GM23248 (cell line): ENCODE measurements around the gene ADCY7. TPM values are rescaled to one million over a fixed set of nuclear protein-coding genes. Genes with fewer than 3 reads are reported as not detected.

Experiments
- DNase-seq: peaks from one replicate; pipeline ENCODE4 v3.0.0-alpha.2; 2015
- H2AFZ ChIP-seq: fragments of 200-600 bp; sonication (generic); 2 replicates; pipeline ENCODE4 v1.6.1; 2016; ENCODE audit warnings: antibody characterized with exemption
- H3F3A ChIP-seq: fragments of 200-600 bp; sonication (generic); 2 replicates; pipeline ENCODE4 v1.6.1; 2016; ENCODE audit warnings: mild to moderate bottlenecking, antibody characterized with exemption, mixed run types; ENCODE audit not compliant: insufficient read depth
- H3K27ac ChIP-seq: fragments of 200-600 bp; sonication (generic); 2 replicates; pipeline ENCODE4 v1.5.1; 2016; ENCODE audit warnings: mild to moderate bottlenecking
- H3K27me3 ChIP-seq: fragments of 200-600 bp; sonication (generic); replicated peaks from 2 replicates; pipeline ENCODE4 v1.6.1; 2016; ENCODE audit warnings: mild to moderate bottlenecking; ENCODE audit not compliant: insufficient read depth
- H3K36me3 ChIP-seq: fragments of 200-600 bp; sonication (generic); 2 replicates; pipeline ENCODE4 v1.6.1; 2016; ENCODE audit warnings: low read depth, mild to moderate bottlenecking
- H3K4me1 ChIP-seq: fragments of 200-600 bp; sonication (generic); 2 replicates; pipeline ENCODE4 v1.6.1; 2016; ENCODE audit warnings: mild to moderate bottlenecking; ENCODE audit not compliant: insufficient read depth
- H3K4me2 ChIP-seq: fragments of 200-600 bp; sonication (generic); one replicate; pipeline ENCODE4 v1.6.1; 2016; ENCODE audit warnings: mild to moderate bottlenecking; ENCODE audit not compliant: unreplicated experiment
- H3K4me3 ChIP-seq: fragments of 200-600 bp; sonication (generic); 2 replicates; pipeline ENCODE4 v1.5.1; 2016; ENCODE audit warnings: mild to moderate bottlenecking
- H3K79me2 ChIP-seq: fragments of 200-600 bp; sonication (generic); 2 replicates; pipeline ENCODE4 v1.6.1; 2016; ENCODE audit warnings: mild to moderate bottlenecking; ENCODE audit not compliant: insufficient read depth
- H3K9ac ChIP-seq: fragments of 200-600 bp; sonication (generic); 2 replicates; pipeline ENCODE4 v1.6.1; 2016; ENCODE audit warnings: mild to moderate bottlenecking
- H3K9me2 ChIP-seq: fragments of 200-600 bp; sonication (generic); 2 replicates; pipeline ENCODE4 v1.6.1; 2016; ENCODE audit warnings: mixed run types, mild to moderate bottlenecking, moderate library complexity; ENCODE audit not compliant: insufficient read depth
- H3K9me3 ChIP-seq: fragments of 200-600 bp; sonication (generic); one replicate; pipeline ENCODE4 v1.6.1; 2017; ENCODE audit warnings: low read depth
- H4K20me1 ChIP-seq: fragments of 200-600 bp; sonication (generic); 2 replicates; pipeline ENCODE4 v1.6.0; 2016; ENCODE audit not compliant: insufficient read depth
- EZH2 ChIP-seq: fragments of 200-600 bp; sonication (generic); IDR thresholded peaks from 2 replicates; pipeline ENCODE4 v1.6.1; 2018; ENCODE audit warnings: antibody characterized with exemption, mild to moderate bottlenecking; ENCODE audit not compliant: insufficient read depth, poor library complexity, severe bottlenecking
- EZH2phosphoT487 ChIP-seq: fragments of 200-600 bp; sonication (generic); IDR thresholded peaks from 2 replicates; pipeline ENCODE4 v1.6.1; 2018; ENCODE audit warnings: antibody characterized with exemption, moderate library complexity, mild to moderate bottlenecking, low read depth; ENCODE audit not compliant: insufficient read depth
- WGBS, 2 experiments: methylation state at CpG; one replicate each; pipeline ENCODE4 v1.1.6; 2015 to 2017; ENCODE audit warnings: low lambda C conversion rate in 2 of 2, low coverage in 1 of 2; ENCODE audit errors: missing lambda C conversion rate in 2 of 2; 5-methylcytosine and 5-hydroxymethylcytosine counted together
- in situ Hi-C: fragments of 300-500 bp; cut with MboI; formaldehyde crosslinking; loops from 2 replicates; pipeline ENCODE4 v1.15.0; 2020
- polyA plus RNA-seq: library from polyadenylated mRNA; unstranded; fragments of >200 nt; fragmentation: Nextera tagmentation; extraction: Ambion mirVana; gene quantifications from 2 replicates; pipeline ENCODE4 v1.2.1, GENCODE V29; 2016
- total RNA-seq: library from RNA; depleted of rRNA; stranded (reverse); fragments of >200 nt; shearing (Covaris generic); gene quantifications from 2 replicates; pipeline ENCODE4 v1.2.3, GENCODE V29; 2014

Gene ADCY7
- total and polyA plus RNA-seq, 2 experiments from 2014 or later, result 31.9 to 87.4 TPM

GRCh38 chr16:50275428-50276325 is 9.3 kb downstream of the ADCY7 start:
- Histone ChIP-seq H3K27ac (no peak overlapping the region), H3K79me2 (peaks cover 96% of the 10 kb centered on the region), H3K9ac (no peak overlapping the region), H2AFZ (no peak overlapping the region), H3F3A (0 out of 2 replicates have a peak, but pooled peaks cover 7% of the 10 kb centered on the region), H4K20me1 (no peaks in the 10 kb centered on the region), H3K4me3 (no peak overlapping the region), H3K4me2 (no peak overlapping the region), H3K4me1 (no peaks in the 10 kb centered on the region), H3K27me3 (no peaks in the 10 kb centered on the region), H3K9me3 (no peaks in the 10 kb centered on the region), H3K36me3 (no peaks in the 10 kb centered on the region), H3K9me2 (no peaks in the 10 kb centered on the region)
- in situ Hi-C loops, result no loop called here
- WGBS, 2 experiments, result 82 to 84% methylated on average over 12 of the region's 12 CpGs
- DNase-seq, result no peak
- TF ChIP-seq EZH2 (no peak), EZH2phosphoT487 (no peak)

DNA sequence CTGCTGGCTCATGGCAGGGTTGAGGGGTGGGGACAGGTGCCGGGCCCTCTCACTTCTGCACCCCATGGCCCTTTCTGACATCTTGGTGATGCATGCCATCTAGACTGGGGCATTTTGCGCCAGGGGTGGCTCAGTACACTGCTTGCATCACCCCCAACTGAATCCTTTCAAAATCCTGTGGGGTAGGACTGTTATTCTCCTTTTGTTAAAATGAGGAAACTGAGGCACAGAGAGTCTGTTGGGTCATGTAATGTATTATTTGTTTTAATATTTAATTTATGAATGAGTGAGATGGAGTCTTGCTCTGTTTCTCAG is 9.9 kb downstream of the ADCY7 start:
- 97 to 100% methylated on average over 2 of the region's 2 CpGs for WGBS, 2 experiments
- Histone ChIP-seq H4K20me1 (no peaks in the 10 kb centered on the region), H3K9me3 (no peaks in the 10 kb centered on the region), H3K4me1 (no peaks in the 10 kb centered on the region), H3K9me2 (no peaks in the 10 kb centered on the region), H2AFZ (no peak overlapping the region), H3K36me3 (no peaks in the 10 kb centered on the region), H3K79me2 (peaks cover 97% of the 10 kb centered on the region), H3K27me3 (no peaks in the 10 kb centered on the region), H3F3A (0 out of 2 replicates have a peak, but pooled peaks cover 7% of the 10 kb centered on the region), H3K4me2 (no peak overlapping the region), H3K4me3 (no peak overlapping the region), H3K9ac (no peak overlapping the region), H3K27ac (no peak overlapping the region)
- TF ChIP-seq EZH2, result no peak
- no peak for TF ChIP-seq EZH2phosphoT487
- DNase-seq, result no peak
- in situ Hi-C loops, result no loop called here

DNA sequence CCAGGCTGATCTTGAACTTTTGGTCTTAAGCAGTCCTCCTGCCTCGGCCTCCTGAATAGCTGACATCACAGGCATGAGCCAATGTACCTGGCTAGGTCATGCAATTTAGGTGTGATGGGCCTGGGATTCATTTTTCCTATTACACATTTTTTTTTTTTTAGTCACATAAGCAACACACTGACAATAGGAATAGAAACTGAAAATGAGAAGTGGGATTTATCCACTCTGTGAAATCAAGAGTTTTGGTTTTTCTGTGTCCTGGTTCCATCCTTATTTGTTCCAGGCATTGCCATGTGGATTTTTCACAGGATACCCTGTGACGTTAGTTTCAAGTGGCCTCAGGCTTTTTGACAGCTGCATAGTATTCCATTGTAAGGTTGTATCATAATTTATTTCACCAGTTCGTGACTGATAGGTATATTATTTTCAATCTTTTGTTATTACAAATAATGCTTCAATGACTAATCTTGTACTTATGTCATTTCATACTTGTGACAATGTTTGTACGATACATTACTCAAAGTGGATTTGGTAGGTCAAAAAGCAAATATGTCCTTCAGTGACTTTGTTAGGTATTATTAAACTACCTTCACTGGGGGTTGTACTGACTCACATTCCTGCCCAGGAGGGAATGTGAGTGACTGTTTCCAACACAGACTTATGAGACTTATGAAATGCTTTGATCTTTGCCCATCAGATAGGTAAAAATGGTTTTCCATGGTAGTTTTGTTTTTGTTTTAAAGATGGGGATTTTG is 10.6 kb downstream of the ADCY7 start:
- in situ Hi-C loops, result no loop called here
- Histone ChIP-seq H3K4me3 (no peak overlapping the region), H3K27me3 (no peaks in the 10 kb centered on the region), H3K9ac (no peak overlapping the region), H3K9me2 (no peaks in the 10 kb centered on the region), H3F3A (0 out of 2 replicates have a peak, but pooled peaks cover 7% of the 10 kb centered on the region), H3K4me2 (no peak overlapping the region), H3K9me3 (no peaks in the 10 kb centered on the region), H4K20me1 (no peaks in the 10 kb centered on the region), H3K27ac (no peak overlapping the region), H3K4me1 (no peaks in the 10 kb centered on the region), H3K36me3 (no peaks in the 10 kb centered on the region), H3K79me2 (peaks cover 97% of the 10 kb centered on the region), H2AFZ (no peak overlapping the region)
- no peak for DNase-seq
- 98% methylated on average over 4 of the region's 4 CpGs for WGBS, 2 experiments
- no peak for TF ChIP-seq EZH2phosphoT487

DNA sequence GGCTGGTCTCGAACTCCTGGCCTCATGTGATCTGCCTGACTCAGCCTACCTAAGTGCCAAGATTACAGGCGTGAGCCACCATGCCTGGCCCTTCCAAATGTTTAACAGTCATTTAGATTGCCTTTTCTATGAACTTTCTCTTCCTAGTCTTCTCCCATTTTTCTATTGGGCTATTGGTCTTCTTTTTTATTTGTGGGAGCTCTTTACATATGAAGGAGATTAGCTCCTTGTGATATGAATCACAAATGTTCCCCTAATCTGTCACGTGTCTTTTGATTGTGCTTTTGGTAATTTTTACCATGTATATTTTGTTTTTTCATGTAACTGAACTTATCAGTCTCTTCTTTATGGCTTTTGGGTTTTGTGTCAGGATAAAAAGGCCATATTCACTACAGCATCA is 11.9 kb downstream of the ADCY7 start:
- no peak overlapping the region for H3K9ac ChIP-seq
- no peaks in the 10 kb centered on the region for H3K36me3 ChIP-seq
- no peak for TF ChIP-seq EZH2
- TF ChIP-seq EZH2phosphoT487, result no peak
- no peak for DNase-seq
- H3K27ac ChIP-seq, result no peak overlapping the region
- H3K4me2 ChIP-seq, result no peak overlapping the region
- no peaks in the 10 kb centered on the region for H3K9me3 ChIP-seq
- no peaks in the 10 kb centered on the region for H4K20me1 ChIP-seq
- H3K79me2 ChIP-seq, result peaks cover 97% of the 10 kb centered on the region
- no peaks in the 10 kb centered on the region for H3K27me3 ChIP-seq
- 0 out of 2 replicates have a peak, but pooled peaks cover 7% of the 10 kb centered on the region for H3F3A ChIP-seq
- H3K4me3 ChIP-seq, result no peak overlapping the region
- H3K9me2 ChIP-seq, result no peaks in the 10 kb centered on the region
- no peak overlapping the region for H2AFZ ChIP-seq
- in situ Hi-C loops, result no loop called here
- WGBS, 2 experiments, result 82 to 85% methylated on average over 3 of the region's 3 CpGs
- no peaks in the 10 kb centered on the region for H3K4me1 ChIP-seq
